RPMI8226 (cell line): ENCODE results near the gene CPSF7.
"Not testable (repeated sequence)": the region's sequence is repeated elsewhere in the genome, so short reads cannot be mapped to it uniquely, and the experiment has no call there.

Source experiments
- DNase-seq: peaks from one replicate; pipeline ENCODE4 v3.0.0-alpha.2; 2015

Gene CPSF7, protein sequence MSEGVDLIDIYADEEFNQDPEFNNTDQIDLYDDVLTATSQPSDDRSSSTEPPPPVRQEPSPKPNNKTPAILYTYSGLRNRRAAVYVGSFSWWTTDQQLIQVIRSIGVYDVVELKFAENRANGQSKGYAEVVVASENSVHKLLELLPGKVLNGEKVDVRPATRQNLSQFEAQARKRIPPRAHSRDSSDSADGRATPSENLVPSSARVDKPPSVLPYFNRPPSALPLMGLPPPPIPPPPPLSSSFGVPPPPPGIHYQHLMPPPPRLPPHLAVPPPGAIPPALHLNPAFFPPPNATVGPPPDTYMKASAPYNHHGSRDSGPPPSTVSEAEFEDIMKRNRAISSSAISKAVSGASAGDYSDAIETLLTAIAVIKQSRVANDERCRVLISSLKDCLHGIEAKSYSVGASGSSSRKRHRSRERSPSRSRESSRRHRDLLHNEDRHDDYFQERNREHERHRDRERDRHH

DNA sequence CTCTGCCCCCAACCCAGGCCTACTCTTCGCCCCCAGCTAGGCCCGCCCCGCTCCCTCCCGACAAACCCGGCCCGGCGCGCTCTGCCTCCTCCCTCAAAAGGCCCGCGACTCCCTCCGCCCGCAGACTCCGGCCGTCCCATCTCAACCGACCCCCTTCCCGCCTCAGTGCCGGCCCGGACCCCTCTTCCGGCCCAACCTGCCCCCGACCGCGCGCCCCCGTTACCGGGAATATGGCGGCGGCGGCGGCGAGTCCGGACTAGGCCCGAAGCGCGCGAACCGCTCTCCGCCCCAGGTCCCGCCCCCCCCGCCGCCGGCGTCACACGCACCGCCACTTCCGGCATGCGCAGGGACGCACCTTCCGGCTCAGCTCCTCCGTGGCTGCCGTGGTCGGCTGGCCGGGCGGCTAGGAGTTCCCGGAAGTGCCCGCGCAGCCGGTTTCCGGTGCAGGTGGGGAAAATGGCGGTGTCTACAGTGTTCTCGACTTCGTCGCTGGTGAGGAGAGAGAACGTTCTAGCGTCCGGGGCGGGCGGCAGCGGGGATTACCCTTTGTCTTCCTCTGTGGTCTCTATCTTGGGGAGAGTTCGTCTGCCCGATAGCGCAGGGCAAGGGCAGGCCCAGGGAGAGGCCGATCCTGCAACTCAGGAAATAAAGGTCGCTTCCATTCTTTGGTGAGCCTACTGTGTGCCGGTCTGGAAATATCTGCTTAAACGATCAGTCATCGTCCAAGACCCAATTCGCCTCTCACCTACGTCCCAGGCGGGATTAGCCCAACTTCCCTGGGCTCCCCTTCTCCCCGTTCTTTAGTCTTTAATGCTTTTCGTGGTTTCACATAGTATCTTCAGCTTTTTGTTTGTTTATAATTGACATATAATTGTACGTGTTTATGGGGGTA is at the start of gene CPSF7, which contains the start of gene SDHAF2:
Gene CPSF7 (minus strand): TSS at position 285 of the 892 bp plus-strand sequence. CDS start 740 bp downstream, outside the sequence.
Gene SDHAF2 (plus strand): TSS at position 434 of the 892 bp plus-strand sequence. CDS start 23 bp downstream, at position 457.
- DNase-seq, result peak; percentile 99

DNA sequence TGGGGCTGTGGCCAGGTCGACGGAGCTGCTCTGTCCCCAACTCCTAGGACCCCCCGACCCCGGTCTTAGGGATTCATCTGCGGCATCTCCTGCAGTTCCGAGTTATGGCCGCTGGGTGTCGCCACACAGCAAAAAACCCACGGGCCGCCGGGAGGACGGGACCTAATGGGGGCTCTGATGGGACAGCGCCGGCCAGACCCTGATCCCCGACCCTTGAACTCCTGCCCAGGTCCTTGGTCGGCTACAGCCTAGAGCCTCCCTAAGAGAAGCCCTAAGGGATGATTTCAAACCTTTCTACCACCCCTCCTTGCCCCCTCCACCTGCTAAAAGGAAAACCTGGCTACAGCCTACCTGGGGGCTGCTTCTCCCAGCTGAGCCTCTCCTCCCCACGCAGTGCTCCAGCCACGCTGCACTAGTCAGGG is 48.0 kb upstream of the CPSF7 start:
- DNase-seq, result peak; percentile 46

DNA sequence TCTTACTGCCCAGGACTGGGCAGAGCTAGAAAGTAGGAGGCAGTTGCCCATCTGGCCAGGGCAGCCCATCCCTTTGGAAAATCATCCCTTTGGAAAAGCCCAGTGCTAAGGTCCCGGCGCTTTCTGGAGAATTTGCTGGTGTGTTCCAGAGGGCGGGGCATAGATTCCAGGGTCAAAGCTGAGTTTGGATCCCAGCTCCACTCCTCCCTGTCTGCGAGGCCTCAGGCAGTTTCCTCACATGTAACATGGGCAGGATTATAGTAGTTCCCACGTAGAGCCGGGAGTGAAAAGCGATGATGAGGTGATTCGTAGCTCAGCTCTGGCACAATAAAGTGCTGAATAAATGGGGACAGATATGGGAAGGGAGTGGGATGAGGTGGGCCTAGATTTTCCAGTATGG is 47.4 kb upstream of the CPSF7 start:
- no peak for DNase-seq

- DNase-seq, result no peak
Observed at GRCh38 chr11:61476371-61476770, 46.6 kb upstream of the CPSF7 start.

DNA sequence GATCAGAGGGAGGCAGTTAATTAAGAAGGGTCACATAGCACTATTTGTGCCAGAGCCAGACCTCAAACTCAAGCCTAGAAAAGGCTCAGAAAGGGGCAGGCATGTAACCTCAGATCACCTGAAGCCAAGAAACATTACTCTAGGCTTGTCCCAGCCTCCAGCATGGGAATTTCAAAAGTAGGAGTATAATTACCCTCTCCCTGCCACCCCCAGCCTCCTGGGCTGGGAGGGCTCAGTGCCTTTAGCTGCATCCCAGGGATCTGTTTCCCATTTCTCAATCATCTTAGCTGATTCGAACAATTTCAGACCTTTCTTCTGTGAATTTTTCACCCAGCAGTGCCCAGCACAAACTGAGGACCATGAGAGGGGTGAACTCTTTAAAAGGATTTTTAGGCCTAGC is 45.7 kb upstream of the CPSF7 start:
- no peak for DNase-seq

DNA sequence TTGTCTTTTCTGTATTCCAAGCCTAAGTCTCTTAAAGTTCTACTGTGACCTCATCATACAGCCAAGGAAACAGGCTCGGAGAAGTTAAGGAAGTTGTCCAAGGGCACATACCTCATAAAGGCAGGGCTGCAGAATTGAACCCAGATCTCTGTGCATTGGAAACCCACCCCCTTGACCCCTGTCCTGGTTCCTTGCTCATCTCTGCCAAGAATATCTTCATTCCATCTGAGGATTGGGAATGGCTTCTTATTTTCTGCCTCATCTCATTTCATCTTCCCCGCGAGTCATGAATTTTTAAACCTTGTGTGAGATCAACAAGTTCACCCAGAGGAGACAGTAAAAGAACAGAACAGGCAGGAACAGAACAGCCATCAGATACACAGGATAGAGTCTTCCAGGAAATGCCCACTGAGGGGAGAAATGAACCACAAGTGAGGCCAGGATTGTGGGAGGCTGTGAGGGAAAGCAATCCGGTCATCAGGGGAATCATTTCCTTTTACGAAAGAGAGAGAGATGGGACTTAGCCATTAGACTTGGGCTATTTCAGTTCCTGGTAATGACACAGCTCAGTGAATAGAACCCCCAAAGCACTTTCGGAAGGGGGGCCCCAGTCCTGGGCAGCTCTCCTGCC is 44.4 kb upstream of the CPSF7 start:
- no peak for DNase-seq

DNA sequence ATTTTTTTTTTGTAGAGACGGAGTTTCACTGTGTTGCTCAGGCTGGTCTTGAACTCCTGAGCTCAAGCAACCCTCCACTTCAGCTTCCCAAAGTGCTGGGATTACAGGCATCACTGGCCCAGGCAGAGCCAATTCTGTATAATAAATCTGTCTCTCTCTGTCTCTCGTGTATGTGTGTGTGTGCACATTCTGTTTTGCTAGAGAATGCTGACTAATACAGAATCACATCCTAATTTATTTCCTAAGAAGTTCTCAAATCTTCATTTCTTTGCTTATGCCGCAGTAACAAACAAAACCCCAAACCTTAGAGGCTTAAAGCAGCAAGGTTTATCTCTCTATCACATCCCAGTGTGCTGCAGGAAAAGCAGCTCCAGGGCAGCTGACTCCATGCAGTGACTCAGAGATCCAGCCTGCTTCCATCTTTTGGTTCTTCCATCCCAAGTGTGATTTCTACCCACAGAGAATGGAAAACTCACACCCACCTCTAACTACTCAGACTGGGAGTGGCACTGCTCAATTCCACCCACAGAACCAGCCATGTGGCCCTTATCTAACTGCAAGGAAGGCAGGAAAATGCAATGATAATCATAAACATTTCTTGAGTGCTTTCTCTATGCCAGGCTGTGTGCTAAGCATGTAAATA is 43.7 kb upstream of the CPSF7 start:
- DNase-seq, result no peak

- no peak for DNase-seq
Observed at GRCh38 chr11:61472868-61473267, 43.1 kb upstream of the CPSF7 start.

- no peak for DNase-seq
Observed at GRCh38 chr11:61472282-61472681, 42.5 kb upstream of the CPSF7 start.

- no peak for DNase-seq
Observed at GRCh38 chr11:61468002-61468401, 38.2 kb upstream of the CPSF7 start.

DNA sequence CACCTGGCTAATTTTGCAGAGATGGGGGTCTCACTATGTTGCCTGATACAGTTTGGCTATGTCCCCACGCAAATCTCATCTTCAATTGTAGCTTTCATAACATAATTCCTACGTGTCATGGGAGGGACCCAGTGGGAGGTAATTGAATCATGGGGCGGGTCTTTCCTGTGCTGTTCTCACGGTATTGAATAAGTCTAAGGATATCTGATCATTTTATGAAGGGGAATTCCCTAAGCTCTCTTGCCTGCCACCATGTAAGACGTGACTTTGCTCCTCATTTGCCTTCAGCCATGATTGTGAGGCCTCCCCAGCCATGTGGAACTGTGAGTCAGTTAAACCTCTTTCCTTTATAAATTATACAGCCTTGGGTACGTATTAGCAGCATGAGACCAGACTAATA is 37.8 kb upstream of the CPSF7 start:
- not testable (repeated sequence) for DNase-seq

DNA sequence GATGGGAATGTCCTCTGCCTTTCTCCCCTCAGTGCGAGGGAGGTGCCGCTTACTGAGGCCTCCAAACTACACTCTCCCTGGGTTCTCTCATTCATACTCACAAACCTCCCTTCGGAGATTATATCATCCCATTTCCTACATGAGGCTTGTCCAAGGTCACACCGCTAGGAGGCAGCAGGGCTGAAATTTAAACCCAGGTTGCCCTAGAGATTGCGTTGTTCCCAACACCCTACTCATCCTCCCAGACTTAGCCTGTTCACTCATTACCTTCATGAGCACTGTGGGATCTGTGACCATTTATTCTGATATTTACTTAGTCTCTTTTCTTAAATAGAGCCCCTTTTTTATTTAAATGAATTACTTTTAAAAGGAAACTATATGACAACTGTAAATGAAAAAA is 31.2 kb upstream of the CPSF7 start:
- DNase-seq, result no peak

- no peak for DNase-seq
Observed at GRCh38 chr11:61460474-61460881, 30.7 kb upstream of the CPSF7 start.

- no peak for DNase-seq
Observed at GRCh38 chr11:61454520-61454919, 24.7 kb upstream of the CPSF7 start.

- no peak for DNase-seq
Observed at GRCh38 chr11:61453695-61454094, 23.9 kb upstream of the CPSF7 start.

DNA sequence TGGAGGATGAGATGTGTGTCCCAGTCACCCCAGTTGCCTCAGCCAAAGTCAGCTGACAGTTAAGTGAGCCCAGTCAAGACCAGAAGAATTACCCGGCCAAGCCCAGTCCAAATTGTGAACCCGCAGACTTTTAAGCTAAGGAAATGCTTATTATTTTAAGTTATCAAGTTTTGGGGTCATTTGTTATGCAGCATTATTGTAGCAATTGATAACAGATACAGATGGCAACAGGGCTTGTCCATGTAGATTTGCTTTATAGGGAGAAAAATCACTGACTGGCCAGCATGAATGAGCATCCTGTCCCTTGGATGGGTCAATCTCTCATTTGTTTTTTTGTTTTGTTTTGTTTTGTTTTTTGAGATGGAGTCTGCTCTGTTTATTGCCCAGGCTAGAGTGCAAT is 23.1 kb upstream of the CPSF7 start:
- DNase-seq, result no peak

DNA sequence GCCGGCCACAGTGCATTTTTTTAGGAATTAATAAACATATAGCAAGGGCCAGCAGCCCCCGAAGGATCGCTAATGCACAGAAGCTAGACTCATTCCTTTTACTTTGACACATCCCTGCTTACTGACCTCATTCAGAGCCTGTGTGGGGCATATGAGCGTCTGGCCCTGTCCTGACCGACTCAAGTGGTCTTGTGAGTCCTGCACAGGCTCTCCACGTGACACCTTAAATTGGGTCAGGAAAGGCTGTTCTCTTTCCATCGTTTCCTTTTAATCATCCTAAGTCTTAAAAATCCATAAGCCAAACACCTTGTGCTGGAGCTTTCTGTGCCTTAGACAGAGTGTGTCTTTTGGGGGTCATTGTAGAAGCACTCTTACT is 18.8 kb upstream of the CPSF7 start:
- DNase-seq, result no peak

DNA sequence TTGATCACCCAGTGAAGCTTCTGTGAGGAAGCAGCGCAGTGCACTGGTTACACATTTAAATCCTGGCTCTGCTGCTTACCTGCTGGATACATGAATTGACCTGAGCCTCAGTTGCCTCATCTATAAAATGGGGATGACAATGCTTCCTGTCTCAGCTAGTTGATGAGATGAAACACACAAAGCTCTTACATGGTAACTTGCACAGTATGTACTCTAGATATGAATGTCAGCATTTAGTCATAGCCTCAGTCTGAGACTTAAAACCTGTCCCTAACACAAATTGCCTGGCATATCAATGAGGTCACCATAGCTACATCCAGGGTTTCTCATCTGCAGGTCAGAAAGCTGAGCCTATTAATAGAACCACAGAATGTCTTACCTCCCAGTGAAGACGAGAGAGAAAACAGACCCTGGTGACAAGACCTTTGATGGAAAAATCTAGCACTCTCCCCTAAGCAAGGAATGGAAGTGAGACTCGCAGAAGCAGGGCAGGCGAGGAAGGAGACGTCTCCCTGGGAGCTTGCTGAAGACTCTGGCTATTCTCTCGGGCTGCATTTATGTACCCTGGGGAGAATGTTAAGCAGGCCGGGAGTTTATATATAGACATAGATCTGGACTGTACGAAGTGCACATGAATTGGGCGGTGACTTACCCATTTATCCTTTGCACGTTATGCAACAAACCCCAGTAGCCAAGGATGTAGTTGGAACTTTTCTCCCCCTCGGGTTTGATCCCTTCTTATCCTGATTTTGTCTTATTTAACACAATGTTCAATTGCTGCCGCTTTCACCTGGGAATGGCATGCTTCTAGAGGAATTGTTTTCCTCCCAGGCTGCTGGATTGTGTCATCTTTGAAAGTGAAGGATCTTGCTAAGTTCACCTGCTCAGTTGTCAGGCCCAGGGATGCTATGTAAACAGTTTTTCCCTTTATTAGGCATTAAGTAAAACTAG is 18.1 kb upstream of the CPSF7 start:
- DNase-seq, result no peak

DNA sequence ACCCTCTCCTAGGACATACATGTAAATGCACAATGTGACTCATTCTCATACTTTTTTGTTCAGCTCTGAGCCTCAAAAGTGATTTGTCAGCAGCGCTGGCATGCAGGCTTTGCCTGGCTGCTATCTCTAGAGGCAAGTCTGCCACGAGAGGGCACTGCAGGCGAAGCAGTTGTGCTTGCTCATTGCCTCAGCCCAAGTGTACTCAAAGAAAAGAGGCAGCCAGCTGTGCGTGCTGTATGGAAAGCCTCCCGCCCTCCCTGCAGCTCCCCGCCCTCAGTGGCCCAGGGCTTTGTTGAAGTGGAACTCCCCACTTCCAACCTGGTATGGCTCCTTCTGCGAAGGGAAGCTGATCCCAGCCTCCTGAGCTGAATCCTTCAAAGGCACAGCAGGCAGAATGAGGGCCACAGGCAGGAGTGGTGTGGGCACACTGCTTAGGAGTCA is 16.5 kb upstream of the CPSF7 start:
- DNase-seq, result peak; percentile 98

DNA sequence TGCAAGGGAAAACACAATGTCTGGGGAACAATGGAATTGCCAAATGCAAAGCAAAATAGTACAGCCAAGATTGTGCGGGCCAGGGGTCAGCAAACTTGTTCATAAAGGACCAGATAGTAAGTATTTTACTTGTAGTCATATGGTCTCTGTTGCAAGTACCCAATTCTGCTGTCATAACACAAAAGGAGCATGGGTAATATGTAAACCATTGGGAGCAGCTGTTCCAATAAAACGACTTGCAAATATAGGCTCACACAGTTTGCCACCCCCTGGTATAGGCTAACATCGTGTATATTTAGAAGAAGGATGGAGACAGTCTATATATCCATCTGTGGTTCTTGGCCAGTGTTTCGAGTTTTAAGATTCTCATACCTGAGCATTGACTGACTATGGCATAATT is 15.7 kb upstream of the CPSF7 start:
- DNase-seq, result no peak

- no peak for DNase-seq
Observed at GRCh38 chr11:61442616-61443015, 12.8 kb upstream of the CPSF7 start.
